IMR-90 (cell line): ENCODE data around the gene XRN1. TPM values are rescaled to one million over a fixed set of nuclear protein-coding genes. Genes with fewer than 3 reads are reported as not detected.

Experiments used
- ATAC-seq: fragments of 200-7000 bp; cut with Tn5 transposase; 2 replicates; pipeline ENCODE4 v1.9.1; 2020; ENCODE audit warnings: low read depth, mild to moderate bottlenecking, moderate library complexity
- BruUV-seq: library from RNA; stranded (reverse); fragments of 400-500 nt; replicated peaks from 2 replicates; lab custom pipeline; 2021; lab: Mats Ljungman, UMichigan
- CTCF ChIA-PET: fragments of 300-600 bp; formaldehyde crosslinking; extraction: SDS; loops from one replicate; lab custom pipeline; 2021; ENCODE audit warnings: antibody characterized with exemption; lab: Yijun Ruan, JAX
- POLR2A ChIA-PET: fragments of 300-600 bp; sonication (Branson Sonifier 250); formaldehyde crosslinking; loops from one replicate; lab custom pipeline; 2022; ENCODE audit warnings: antibody characterized with exemption; ENCODE audit not compliant: unreplicated experiment; lab: Charles Lee
- DNase-seq: peaks from one replicate; pipeline ENCODE4 v3.0.0; 2013
- H2AFZ ChIP-seq: replicated peaks from 2 replicates; pipeline ENCODE3; 2013; ENCODE audit warnings: low read length, mild to moderate bottlenecking; ENCODE audit not compliant: poor library complexity
- H2AK5ac ChIP-seq: 2 replicates; pipeline ENCODE4 v1.6.1; 2013; ENCODE audit warnings: low read depth, low read length, inconsistent platforms
- H2AK9ac ChIP-seq: replicated peaks from 2 replicates; pipeline ENCODE3; 2013; ENCODE audit warnings: mild to moderate bottlenecking, low read depth, low read length, moderate library complexity; ENCODE audit not compliant: poor library complexity
- H2BK120ac ChIP-seq: 2 replicates; pipeline ENCODE4 v1.6.1; 2013; ENCODE audit warnings: low read depth, low read length, inconsistent platforms
- H2BK15ac ChIP-seq: 3 replicates; pipeline ENCODE4 v1.6.1; 2013; ENCODE audit warnings: low read depth, low read length, inconsistent platforms
- H2BK20ac ChIP-seq: 2 replicates; pipeline ENCODE4 v1.6.1; 2013; ENCODE audit warnings: low read depth, mild to moderate bottlenecking, inconsistent platforms, low read length, moderate library complexity
- H2BK5ac ChIP-seq: 2 replicates; pipeline ENCODE4 v1.6.1; 2013; ENCODE audit warnings: mild to moderate bottlenecking, low read depth, low read length, inconsistent platforms; ENCODE audit not compliant: poor library complexity, severe bottlenecking
- H3K14ac ChIP-seq: replicated peaks from 2 replicates; pipeline ENCODE4 v1.6.1; 2013; ENCODE audit warnings: low read depth, low read length, inconsistent platforms
- H3K18ac ChIP-seq: 2 replicates; pipeline ENCODE4 v1.6.1; 2013; ENCODE audit warnings: low read depth, low read length, control low read depth
- H3K23ac ChIP-seq: 2 replicates; pipeline ENCODE4 v1.6.1; 2013; ENCODE audit warnings: low read depth, low read length, inconsistent platforms
- H3K27ac ChIP-seq: 2 replicates; pipeline ENCODE4 v1.5.1; 2013; ENCODE audit warnings: mild to moderate bottlenecking, control low read depth, low read length; ENCODE audit not compliant: insufficient read depth
- H3K27me3 ChIP-seq: 2 replicates; pipeline ENCODE4 v1.6.1; 2013; ENCODE audit warnings: low read length; ENCODE audit not compliant: control insufficient read depth, insufficient read depth
- H3K36me3 ChIP-seq: 2 replicates; pipeline ENCODE4 v1.6.1; 2013; ENCODE audit warnings: low read length, mixed read lengths; ENCODE audit not compliant: control insufficient read depth, insufficient read depth
- H3K4ac ChIP-seq: 2 replicates; pipeline ENCODE4 v1.6.1; 2013; ENCODE audit warnings: low read depth, low read length, inconsistent platforms
- H3K4me1 ChIP-seq: 2 replicates; pipeline ENCODE4 v1.6.1; 2013; ENCODE audit warnings: low read length, mixed read lengths; ENCODE audit not compliant: control insufficient read depth, insufficient read depth
- H3K4me2 ChIP-seq: 2 replicates; pipeline ENCODE4 v1.6.1; 2013; ENCODE audit warnings: low read depth, mild to moderate bottlenecking, control low read depth, low read length, moderate library complexity
- H3K4me3 ChIP-seq: 2 replicates; pipeline ENCODE4 v1.5.1; 2013; ENCODE audit warnings: low read depth, mild to moderate bottlenecking, control low read depth, low read length, moderate library complexity; ENCODE audit not compliant: insufficient read depth
- H3K56ac ChIP-seq: 2 replicates; pipeline ENCODE4 v1.6.1; 2013; ENCODE audit warnings: low read length, inconsistent platforms; ENCODE audit not compliant: insufficient read depth; ENCODE audit errors: extremely low read depth
- H3K79me1 ChIP-seq, 2 experiments: 2 replicates each; pipeline ENCODE4 v1.6.1; 2013; ENCODE audit warnings: low read length in 2 of 2, inconsistent platforms in 1 of 2, low read depth in 1 of 2
- H3K9ac ChIP-seq: 2 replicates; pipeline ENCODE4 v1.6.1; 2013; ENCODE audit warnings: low read depth, low read length, control low read depth
- H3K9me1 ChIP-seq: 2 replicates; pipeline ENCODE4 v1.6.1; 2013; ENCODE audit warnings: low read length, inconsistent platforms; ENCODE audit not compliant: insufficient read depth
- H3K9me3 ChIP-seq: 2 replicates; pipeline ENCODE4 v1.6.1; 2013; ENCODE audit warnings: low read length; ENCODE audit not compliant: control insufficient read depth, insufficient read depth
- H4K20me1 ChIP-seq: 2 replicates; pipeline ENCODE4 v1.6.1; 2013; ENCODE audit warnings: low read length, inconsistent platforms; ENCODE audit not compliant: insufficient read depth
- H4K5ac ChIP-seq: 2 replicates; pipeline ENCODE4 v1.6.1; 2013; ENCODE audit warnings: mild to moderate bottlenecking, low read depth, low read length, control low read depth
- H4K8ac ChIP-seq, 2 experiments: 2 replicates each; pipeline ENCODE4 v1.6.1; 2013; ENCODE audit warnings: low read depth in 2 of 2, low read length in 2 of 2, control low read depth in 1 of 2, inconsistent platforms in 1 of 2
- H4K91ac ChIP-seq: 2 replicates; pipeline ENCODE4 v1.6.1; 2013; ENCODE audit warnings: low read depth, low read length, inconsistent platforms; ENCODE audit not compliant: insufficient read depth
- BHLHE40 ChIP-seq: fragments of 150-350 bp; IDR thresholded peaks from 2 replicates; pipeline ENCODE4 v1.6.1; 2016; ENCODE audit warnings: mild to moderate bottlenecking, low read depth, low read length
- CEBPB ChIP-seq: IDR thresholded peaks from 2 replicates; pipeline ENCODE4 v1.6.1; 2012; ENCODE audit warnings: low read depth, low read length, improper control_type of control experiment
- CHD1 ChIP-seq: IDR thresholded peaks from 2 replicates; pipeline ENCODE4 v1.6.1; 2012; ENCODE audit warnings: low read depth, low read length, improper control_type of control experiment
- ELK1 ChIP-seq: fragments of 150-350 bp; IDR thresholded peaks from 2 replicates; pipeline ENCODE4 v1.6.1; 2016; ENCODE audit warnings: low read depth, mild to moderate bottlenecking, low read length, moderate library complexity, borderline replicate concordance
- FOS ChIP-seq: fragments of 150-350 bp; IDR thresholded peaks from 2 replicates; pipeline ENCODE4 v1.6.1; 2016; ENCODE audit warnings: low read depth, low read length
- MAFK ChIP-seq: IDR thresholded peaks from 2 replicates; pipeline ENCODE4 v1.6.1; 2012; ENCODE audit warnings: low read depth, low read length, improper control_type of control experiment
- MAZ ChIP-seq: IDR thresholded peaks from 2 replicates; pipeline ENCODE4 v1.6.1; 2012; ENCODE audit warnings: low read depth, mild to moderate bottlenecking, low read length, improper control_type of control experiment, moderate library complexity, borderline replicate concordance
- NFE2L2 ChIP-seq: fragments of 150-350 bp; IDR thresholded peaks from 2 replicates; pipeline ENCODE4 v1.6.1; 2016; ENCODE audit warnings: low read depth, mild to moderate bottlenecking, low read length
- POLR2A ChIP-seq: IDR thresholded peaks from 2 replicates; pipeline ENCODE4 v1.6.1; 2012; ENCODE audit warnings: mild to moderate bottlenecking, low read depth, low read length
- RAD21 ChIP-seq: IDR thresholded peaks from 2 replicates; pipeline ENCODE4 v1.6.1; 2012; ENCODE audit warnings: low read length, improper control_type of control experiment
- RCOR1 ChIP-seq: IDR thresholded peaks from 2 replicates; pipeline ENCODE4 v1.6.1; 2012; ENCODE audit warnings: mild to moderate bottlenecking, low read length, improper control_type of control experiment; ENCODE audit not compliant: insufficient replicate concordance
- RFX5 ChIP-seq: IDR thresholded peaks from 2 replicates; pipeline ENCODE4 v1.8.0; 2012; ENCODE audit warnings: low read depth, mild to moderate bottlenecking, low read length, moderate library complexity
- USF2 ChIP-seq: fragments of 150-350 bp; IDR thresholded peaks from 2 replicates; pipeline ENCODE4 v1.6.1; 2017; ENCODE audit warnings: mild to moderate bottlenecking, antibody characterized with exemption, low read length, low read depth
- WGBS, 2 experiments: methylation state at CpG; one replicate each; pipeline versions ENCODE4 v1.1.5 to v1.1.7; 2013; ENCODE audit warnings: missing lambda C conversion rate in 2 of 2; ENCODE audit not compliant: insufficient read length in 1 of 2; ENCODE audit errors: extremely low coverage in 2 of 2; 5-methylcytosine and 5-hydroxymethylcytosine counted together
- dilution Hi-C: fragments of 300-500 bp; cut with HindIII; formaldehyde crosslinking; loops from one replicate; pipeline ENCODE4 v1.14.3; 2018; ENCODE audit warnings: low sequenced_read_pairs; ENCODE audit not compliant: unreplicated experiment
- in situ Hi-C: fragments of 300-500 bp; cut with MboI; formaldehyde crosslinking; loops from 3 replicates; pipeline ENCODE4 v1.14.3; 2019; ENCODE audit warnings: low sequenced_read_pairs, inconsistent platforms, mixed read lengths
- intact Hi-C: fragments of 100-400 bp; cut with micrococcal nuclease; formaldehyde crosslinking; loops from 2 replicates; pipeline ENCODE4 v1.10.0; 2022
- polyA plus RNA-seq, 3 experiments: library from polyadenylated mRNA; depleted of rRNA; stranded (reverse); fragments of >200 nt; gene quantifications; 2 replicates each; pipeline ENCODE4 v1.2.3, GENCODE V29; 2012; ENCODE audit warnings: low replicate concordance in 1 of 3
- total RNA-seq: library from RNA; depleted of rRNA; stranded (reverse); fragments of >200 nt; gene quantifications from 2 replicates; pipeline ENCODE4 v1.2.3, GENCODE V29; 2012
- TF ChIP-seq, protein P1 (sequence below): conservative IDR thresholded peaks from 2 replicates; pipeline ENCODE4 v1.5.1; 2012; ENCODE audit warnings: mild to moderate bottlenecking, low read depth, low read length, improper control_type of control experiment

XRN1 gene
- total and polyA plus RNA-seq, 2 of the 4 experiments (the other 2 are of a cell fraction) = 6.0 to 21.5 TPM

GRCh38 chr3:142418926-142419592 is 28.8 kb downstream of the XRN1 start:
- H2AK9ac ChIP-seq = no peak overlapping the region
- H2AK5ac ChIP-seq = no peak overlapping the region
- no peak overlapping the region for H3K27ac ChIP-seq
- CTCF ChIA-PET = no interaction called here
- H3K14ac ChIP-seq = no peak overlapping the region
- no peaks in the 10 kb centered on the region for H3K27me3 ChIP-seq
- no peak overlapping the region for H4K8ac ChIP-seq
- H3K23ac ChIP-seq = no peak overlapping the region
- POLR2A ChIA-PET = no interaction called here
- no peak overlapping the region for H3K4me2 ChIP-seq
- H2BK5ac ChIP-seq = no peak overlapping the region
- no peaks in the 10 kb centered on the region for H3K9me3 ChIP-seq
- no peak overlapping the region for H3K4me3 ChIP-seq
- in situ Hi-C loops (no loop called here), intact Hi-C loops (loop anchor here (1.0 kb wide), 1 partner anchor 11 kb away; no protein-coding TSS in a partner anchor), dilution Hi-C loops (no loop called here)
- no peak overlapping the region for H2AFZ ChIP-seq
- H3K36me3 ChIP-seq = peaks cover 15% of the 10 kb centered on the region
- BruUV-seq = no TSS peak
- H3K56ac ChIP-seq = no peak overlapping the region
- no peaks in the 10 kb centered on the region for H4K20me1 ChIP-seq
- H3K9ac ChIP-seq = no peak overlapping the region
- H4K5ac ChIP-seq = no peak overlapping the region
- H4K91ac ChIP-seq = no peak overlapping the region
- H3K4ac ChIP-seq = no peak overlapping the region
- no peaks in the 10 kb centered on the region for H3K9me1 ChIP-seq
- no peak overlapping the region for H2BK15ac ChIP-seq
- TF ChIP-seq CHD1 (no peak), POLR2A (no peak), USF2 (no peak), BHLHE40 (no peak), RCOR1 (no peak), RAD21 (no peak), FOS (no peak), ELK1 (no peak), RFX5 (no peak), MAZ (no peak), CEBPB (no peak), MAFK (no peak), NFE2L2 (no peak)
- TF ChIP-seq, protein P1, sequence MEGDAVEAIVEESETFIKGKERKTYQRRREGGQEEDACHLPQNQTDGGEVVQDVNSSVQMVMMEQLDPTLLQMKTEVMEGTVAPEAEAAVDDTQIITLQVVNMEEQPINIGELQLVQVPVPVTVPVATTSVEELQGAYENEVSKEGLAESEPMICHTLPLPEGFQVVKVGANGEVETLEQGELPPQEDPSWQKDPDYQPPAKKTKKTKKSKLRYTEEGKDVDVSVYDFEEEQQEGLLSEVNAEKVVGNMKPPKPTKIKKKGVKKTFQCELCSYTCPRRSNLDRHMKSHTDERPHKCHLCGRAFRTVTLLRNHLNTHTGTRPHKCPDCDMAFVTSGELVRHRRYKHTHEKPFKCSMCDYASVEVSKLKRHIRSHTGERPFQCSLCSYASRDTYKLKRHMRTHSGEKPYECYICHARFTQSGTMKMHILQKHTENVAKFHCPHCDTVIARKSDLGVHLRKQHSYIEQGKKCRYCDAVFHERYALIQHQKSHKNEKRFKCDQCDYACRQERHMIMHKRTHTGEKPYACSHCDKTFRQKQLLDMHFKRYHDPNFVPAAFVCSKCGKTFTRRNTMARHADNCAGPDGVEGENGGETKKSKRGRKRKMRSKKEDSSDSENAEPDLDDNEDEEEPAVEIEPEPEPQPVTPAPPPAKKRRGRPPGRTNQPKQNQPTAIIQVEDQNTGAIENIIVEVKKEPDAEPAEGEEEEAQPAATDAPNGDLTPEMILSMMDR = no peak
- H2BK120ac ChIP-seq = no peak overlapping the region
- WGBS, 2 experiments = 96% methylated on average over 3 of the region's 5 CpGs; no CpG with 5 or more reads in 1 of the 2 experiments
- H3K18ac ChIP-seq = no peak overlapping the region
- H3K79me1 ChIP-seq = peaks cover 0 to 3% of the 10 kb centered on the region in 2 experiments; a peak in 1 of 4 replicates
- ATAC-seq = no peak
- DNase-seq = no peak
- H2BK20ac ChIP-seq = no peak overlapping the region
- no peaks in the 10 kb centered on the region for H3K4me1 ChIP-seq
